HT-29 (cell line): Measurements from ENCODE around the gene SYT15. TPM values are rescaled to one million over a fixed set of nuclear protein-coding genes. Genes with fewer than 3 reads are reported as not detected.
A peak's percentile ranks its signal among the peaks of the same experiment; 100 is the strongest.
"Not testable (repeated sequence)": the region's sequence is repeated elsewhere in the genome, so short reads cannot be mapped to it uniquely, and the experiment has no call there.

Experiments
- DNase-seq: peaks from one replicate; pipeline ENCODE4 v3.0.0-alpha.2; 2015; ENCODE audit warnings: low spot score
- total RNA-seq: library from RNA; depleted of rRNA; stranded (reverse); fragments of >200 nt; shearing (Covaris generic); gene quantifications from 2 replicates; pipeline ENCODE4 v1.2.3, GENCODE V29; 2014; rRNA removed

The SYT15 gene
- not detected in 2 replicates for total RNA-seq

DNA sequence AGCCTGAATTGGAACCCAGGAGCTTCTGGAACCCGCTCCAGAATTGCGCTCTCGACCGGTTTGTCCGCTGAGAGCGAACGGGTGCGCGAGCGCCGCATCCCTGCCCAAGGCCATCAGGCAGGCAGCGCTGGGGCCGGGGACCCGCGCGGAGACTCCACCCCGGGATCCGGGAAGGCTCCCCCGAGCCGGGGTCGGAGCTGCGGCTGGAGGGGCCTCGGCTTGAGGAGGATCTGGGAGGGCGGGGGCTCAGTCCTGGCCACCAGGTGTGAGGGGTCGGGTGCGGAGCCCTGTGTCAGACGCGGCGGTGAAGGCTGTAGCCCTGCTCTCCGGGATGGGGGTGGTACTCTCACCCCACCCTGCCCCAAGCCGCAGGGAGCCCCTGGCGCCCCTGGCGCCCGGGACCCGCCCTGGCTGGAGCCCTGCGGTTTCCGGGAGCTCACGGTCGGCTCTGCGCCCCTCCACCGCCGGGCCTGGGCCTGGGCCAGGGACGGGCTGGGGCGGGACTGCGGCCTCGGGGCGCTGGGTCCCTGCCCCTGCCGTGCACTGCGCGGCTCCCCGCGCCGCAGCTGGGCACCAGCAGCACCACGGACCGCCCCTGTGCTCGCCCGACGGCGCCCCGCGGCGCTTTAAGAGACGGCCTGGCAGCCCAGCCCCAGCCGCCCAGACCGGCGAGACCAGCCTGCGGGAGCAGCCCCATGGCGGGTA is at the start of gene SYT15:
SYT15 (plus strand) TSS at position 655 of the 705 bp plus-strand sequence; CDS start at position 696, 41 bp downstream.
- not testable (repeated sequence) for DNase-seq

DNA sequence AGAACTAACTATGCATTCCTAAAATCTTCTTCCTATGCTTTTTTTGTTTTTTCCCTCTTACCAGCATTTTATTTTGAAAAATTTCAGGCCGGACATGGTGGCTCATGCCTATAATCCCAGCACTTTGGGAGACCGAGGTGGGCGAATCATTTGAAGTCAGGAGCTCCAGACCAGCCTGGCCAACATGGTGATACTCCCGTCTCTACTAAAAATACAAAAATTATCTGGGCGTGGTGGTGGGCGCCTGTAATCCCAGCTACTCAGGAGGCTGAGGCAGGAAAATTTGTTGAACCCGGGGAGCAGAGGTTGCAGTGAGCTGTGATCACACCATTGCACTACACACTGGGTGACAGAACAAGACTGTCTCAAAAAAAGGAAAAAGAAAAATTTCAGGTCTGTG is 49.2 kb upstream of the SYT15 start:
- DNase-seq = not testable (repeated sequence)

DNA sequence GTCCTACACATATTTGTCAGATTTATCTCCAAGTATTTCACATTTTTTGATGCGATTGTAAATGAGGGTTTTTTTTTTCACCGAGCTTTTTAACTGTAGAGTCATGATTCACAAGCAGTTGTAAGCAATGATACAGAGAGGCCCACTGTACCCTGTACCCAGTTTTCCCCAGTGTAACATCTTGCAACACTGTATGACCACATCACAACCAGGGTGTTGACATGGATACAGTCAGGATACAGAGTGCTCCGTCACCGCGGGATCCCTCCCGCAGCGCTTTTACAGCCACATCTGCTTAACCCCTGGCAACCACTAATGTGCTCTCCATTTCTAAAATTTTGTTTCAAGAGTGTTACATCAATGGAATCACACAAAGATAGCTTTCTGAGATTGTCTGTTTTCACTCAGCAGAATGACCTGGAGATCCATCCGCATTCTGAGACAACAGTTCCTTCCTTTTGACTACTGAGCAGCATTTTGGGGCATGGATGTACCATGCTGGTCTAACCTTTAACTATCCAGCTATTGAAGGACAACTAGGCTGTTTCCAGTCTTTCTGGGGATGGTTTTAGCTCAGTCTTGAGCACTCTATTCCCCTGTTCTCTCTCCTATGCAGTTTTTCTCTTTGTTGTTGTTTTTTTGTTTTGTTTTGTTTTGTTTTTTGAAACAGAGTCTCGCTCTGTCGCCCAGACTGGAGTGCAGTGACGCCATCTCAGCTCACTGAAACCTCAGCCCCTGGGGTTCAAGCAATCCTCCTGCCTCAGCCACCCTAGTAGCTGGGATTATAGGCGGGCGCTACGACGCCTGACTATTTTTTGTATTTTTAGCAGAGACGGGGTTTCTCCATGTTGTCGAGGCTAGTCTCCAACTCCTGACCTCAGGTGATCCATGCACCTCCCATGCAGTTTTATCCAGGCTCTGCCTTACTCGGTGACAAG is 48.4 kb upstream of the SYT15 start:
- DNase-seq = no peak

DNA sequence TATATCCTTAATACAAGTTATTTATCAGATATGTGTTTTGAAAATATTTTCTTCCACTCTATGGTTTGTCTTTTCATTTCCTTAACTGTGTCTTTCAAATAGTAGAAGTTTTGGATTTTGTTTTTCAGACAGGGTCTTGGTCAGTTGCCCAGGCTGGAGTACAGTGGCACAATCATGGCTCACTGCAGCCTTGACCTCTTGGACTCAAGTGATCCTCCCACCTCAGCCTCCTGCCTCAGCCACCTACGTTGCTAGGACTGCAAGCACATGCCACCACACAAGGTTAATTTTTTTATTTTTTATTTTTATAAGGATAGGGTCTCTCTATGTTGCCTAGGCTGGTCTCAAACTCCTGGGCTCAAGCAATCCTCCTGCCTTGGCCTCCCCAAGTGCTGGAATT is 46.7 kb upstream of the SYT15 start:
- DNase-seq = not testable (repeated sequence)

DNA sequence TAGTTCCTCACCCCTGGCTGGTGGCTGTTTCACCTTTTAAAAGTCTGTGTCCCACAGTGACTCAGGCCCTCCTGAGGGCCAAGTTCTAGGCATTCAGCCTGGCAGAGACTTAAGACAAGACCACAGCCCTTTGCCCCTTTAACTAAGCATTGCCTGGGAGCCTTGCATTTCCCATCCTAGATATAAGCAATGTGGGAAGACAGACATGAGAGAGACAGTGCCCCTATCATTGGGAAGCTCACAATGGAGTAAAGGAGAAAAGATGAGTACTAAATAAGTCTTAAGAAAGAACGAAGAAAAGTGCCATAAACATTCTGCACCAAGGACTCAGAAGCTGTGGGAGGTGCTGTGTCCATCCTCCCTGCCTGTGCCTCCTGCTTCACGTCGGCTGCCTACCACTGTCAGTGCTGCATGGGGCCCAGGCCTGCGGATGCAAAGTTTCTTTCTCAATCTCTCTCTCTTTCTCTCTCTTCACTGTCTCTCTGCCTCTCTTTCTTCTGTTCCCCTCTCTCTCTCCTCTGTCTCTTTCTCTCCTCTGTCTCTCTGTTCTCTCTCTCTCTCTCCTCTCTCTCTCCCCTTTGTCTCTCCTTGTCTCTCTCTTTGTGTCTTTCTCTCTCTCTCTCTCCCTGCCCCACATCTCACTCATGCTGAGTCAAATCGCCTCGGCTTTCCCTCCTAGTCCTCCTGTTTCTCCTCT is 44.0 kb upstream of the SYT15 start:
- no peak for DNase-seq

- DNase-seq = no peak
Observed at GRCh38 chr10:46536171-46536570, 42.8 kb upstream of the SYT15 start.

- no peak for DNase-seq
Observed at GRCh38 chr10:46536781-46537180, 42.1 kb upstream of the SYT15 start.

GRCh38 chr10:46537309-46537708 is 41.6 kb upstream of the SYT15 start:
- no peak for DNase-seq

GRCh38 chr10:46538155-46538554 is 40.8 kb upstream of the SYT15 start:
- no peak for DNase-seq

GRCh38 chr10:46538717-46539426 is 40.1 kb upstream of the SYT15 start:
- DNase-seq = no peak

- DNase-seq = peak; percentile 79
Observed at GRCh38 chr10:46539596-46540411, 39.1 kb upstream of the SYT15 start.

GRCh38 chr10:46540412-46541016 is 38.4 kb upstream of the SYT15 start:
- no peak for DNase-seq

DNA sequence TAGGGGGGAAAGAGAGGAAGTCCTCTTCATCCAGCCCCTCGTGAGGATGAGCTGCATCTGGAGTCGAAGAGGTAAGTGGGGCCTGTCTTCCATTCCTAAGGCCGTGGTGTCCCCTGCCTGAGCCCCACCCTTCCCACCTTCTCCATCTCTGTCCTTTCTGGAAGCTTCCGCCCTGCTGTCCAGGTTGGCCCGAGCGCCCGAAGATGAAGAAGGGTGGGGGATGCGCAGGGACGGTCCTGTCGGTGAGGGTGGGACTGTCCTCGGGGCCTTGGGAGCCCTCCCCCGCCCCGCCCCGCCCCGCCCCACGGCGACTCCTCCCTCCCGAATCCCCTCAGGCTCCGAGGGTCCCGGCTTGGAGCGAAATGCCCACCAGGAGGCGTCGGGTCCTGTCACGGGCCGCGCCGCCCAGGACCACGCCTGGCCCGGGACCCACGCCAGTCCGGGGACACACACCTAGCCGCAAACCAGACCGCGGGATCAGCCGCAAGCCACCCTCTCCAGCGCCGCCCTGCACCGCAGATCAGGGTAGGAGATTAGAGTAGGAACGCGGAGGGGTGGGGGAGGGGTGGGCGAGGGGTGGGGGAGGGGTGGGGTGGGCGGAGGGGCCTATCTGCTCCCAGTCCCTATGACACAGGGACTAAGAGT is 37.8 kb upstream of the SYT15 start:
- no peak for DNase-seq

GRCh38 chr10:46541735-46542566 is 37.0 kb upstream of the SYT15 start:
- no peak for DNase-seq

GRCh38 chr10:46542567-46543465 is 36.1 kb upstream of the SYT15 start:
- no peak for DNase-seq

DNA sequence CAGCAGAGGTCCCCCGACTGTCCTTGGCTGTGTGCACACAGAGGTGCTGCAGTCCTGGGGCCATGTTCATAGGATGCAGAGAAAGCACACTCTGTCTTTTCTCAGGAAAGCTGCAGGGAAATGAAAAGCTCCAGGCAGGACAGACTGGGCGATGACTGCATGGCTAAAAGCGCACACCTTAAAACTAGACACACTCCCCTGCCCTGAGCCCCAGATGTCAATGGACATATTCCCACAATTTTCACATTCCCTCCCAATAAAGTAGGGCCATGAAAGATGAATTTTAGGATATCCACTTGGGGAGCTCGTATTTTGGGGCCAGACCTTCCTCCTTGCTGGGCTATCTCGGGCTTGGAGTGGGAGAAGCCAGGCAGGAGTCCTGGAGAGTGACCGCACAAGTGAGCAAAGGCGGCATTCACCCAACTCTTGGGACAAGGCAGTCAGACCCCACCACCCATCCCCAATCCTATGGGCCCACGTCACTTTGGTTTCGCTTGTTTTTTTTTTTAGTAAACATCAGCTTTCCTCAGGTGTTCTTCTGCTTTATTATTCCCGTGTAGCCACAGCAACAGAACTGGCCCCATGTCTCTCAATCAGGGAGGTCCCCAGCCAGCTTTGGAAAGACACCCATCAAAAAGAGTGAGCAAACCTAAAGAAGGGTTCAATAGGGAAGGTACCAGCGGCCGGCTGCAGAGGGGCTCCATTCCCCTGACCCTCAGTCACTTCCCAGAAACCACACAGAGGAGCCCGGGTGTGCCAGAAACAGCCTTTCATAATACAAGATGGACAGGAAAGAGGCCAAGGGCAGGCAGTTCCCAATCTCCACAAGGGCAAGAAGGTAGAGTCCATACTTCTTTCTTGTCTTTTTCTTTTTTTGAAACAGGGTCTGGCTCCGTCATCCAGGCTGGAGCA is 35.2 kb upstream of the SYT15 start:
- no peak for DNase-seq
